WTC11 (cell line): ENCODE measurements around the gene SEL1L3. TPM values are rescaled to one million over a fixed set of nuclear protein-coding genes. Genes with fewer than 3 reads are reported as not detected.

Experiments
- ATAC-seq: fragments of 200-7000 bp; cut with Tn5 transposase; 2 replicates; pipeline ENCODE4 v1.10.0; 2021; ENCODE audit warnings: mild to moderate bottlenecking, moderate library complexity
- CTCF ChIA-PET: fragments of 300-600 bp; sonication (Branson Sonifier 250); formaldehyde crosslinking; loops from one replicate; lab custom pipeline; 2021; ENCODE audit warnings: antibody characterized with exemption; lab: Charles Lee
- POLR2A ChIA-PET: fragments of 350-600 bp; sonication (Branson Sonifier 250); formaldehyde crosslinking; loops from one replicate; lab custom pipeline; 2021; ENCODE audit warnings: antibody characterized with exemption; lab: Charles Lee
- DNase-seq: peaks from one replicate; pipeline ENCODE4 v3.0.0; 2021; ENCODE audit warnings: low spot score
- H3K27ac Mint-ChIP-seq: 2 replicates; pipeline ENCODE4 v1.8.0; 2021; ENCODE audit warnings: mixed read lengths
- H3K27me3 Mint-ChIP-seq: 2 replicates; pipeline ENCODE4 v1.8.0; 2021; ENCODE audit warnings: low read depth, mild to moderate bottlenecking, moderate library complexity, mixed read lengths
- H3K36me3 Mint-ChIP-seq: 2 replicates; pipeline ENCODE4 v1.8.0; 2021; ENCODE audit warnings: mixed read lengths
- H3K4me1 Mint-ChIP-seq: 2 replicates; pipeline ENCODE4 v1.8.0; 2022; ENCODE audit warnings: mixed read lengths
- H3K4me3 Mint-ChIP-seq: 2 replicates; pipeline ENCODE4 v1.8.0; 2021; ENCODE audit warnings: mild to moderate bottlenecking, moderate library complexity, mixed read lengths
- H3K9me3 Mint-ChIP-seq: 2 replicates; pipeline ENCODE4 v1.8.0; 2021; ENCODE audit warnings: mixed read lengths
- CTCF ChIP-seq: fragments of 200-600 bp; IDR thresholded peaks from 2 replicates; pipeline ENCODE4 v1.8.0; 2022; ENCODE audit warnings: antibody characterized with exemption
- FOXK1 ChIP-seq: sonication (generic); formaldehyde crosslinking; IDR thresholded peaks from 2 replicates; pipeline ENCODE4 v1.8.0; 2022; ENCODE audit warnings: mild to moderate bottlenecking, moderate library complexity, missing genetic modification reagents
- IRF2 ChIP-seq: sonication (generic); formaldehyde crosslinking; IDR thresholded peaks from 2 replicates; pipeline ENCODE4 v1.8.0; 2022; ENCODE audit warnings: low read depth, missing genetic modification reagents, borderline replicate concordance
- JAZF1 ChIP-seq: fragments of 250-450 bp; sonication (Bioruptor Pico); IDR thresholded peaks from 2 replicates; pipeline ENCODE4 v1.9.0; 2021; ENCODE audit warnings: moderate library complexity, mild to moderate bottlenecking, inconsistent platforms
- KAT7 ChIP-seq: sonication (generic); formaldehyde crosslinking; IDR thresholded peaks from 2 replicates; pipeline ENCODE4 v1.8.1; 2023; ENCODE audit warnings: missing genetic modification reagents, mild to moderate bottlenecking, borderline replicate concordance
- TCF7 ChIP-seq: sonication (generic); formaldehyde crosslinking; IDR thresholded peaks from 2 replicates; pipeline ENCODE4 v1.8.0; 2022; ENCODE audit warnings: mild to moderate bottlenecking, low read depth, missing genetic modification reagents, moderate library complexity
- ZBTB21 ChIP-seq: sonication (generic); formaldehyde crosslinking; IDR thresholded peaks from 2 replicates; pipeline ENCODE4 v1.8.1; 2023; ENCODE audit warnings: mild to moderate bottlenecking, missing genetic modification reagents, borderline replicate concordance
- ZNF232 ChIP-seq: sonication (generic); formaldehyde crosslinking; IDR thresholded peaks from 2 replicates; pipeline ENCODE4 v1.8.0; 2022; ENCODE audit warnings: mild to moderate bottlenecking, missing genetic modification reagents
- ZNF423 ChIP-seq: fragments of 250-450 bp; sonication (Bioruptor Pico); IDR thresholded peaks from 2 replicates; pipeline ENCODE4 v2.1.2; 2022; ENCODE audit warnings: mild to moderate bottlenecking, moderate library complexity
- total RNA-seq: library from RNA; stranded (reverse); gene quantifications from 3 replicates; pipeline ENCODE4 v1.2.3, GENCODE V29; 2021
- TF ChIP-seq, protein P1 (sequence below): fragments of 250-450 bp; sonication (Bioruptor Pico); IDR thresholded peaks from 2 replicates; pipeline ENCODE4 v1.9.0; 2021; ENCODE audit warnings: mild to moderate bottlenecking
- TF ChIP-seq, protein P2 (sequence below): sonication (generic); formaldehyde crosslinking; IDR thresholded peaks from 2 replicates; pipeline ENCODE4 v1.8.1; 2023; ENCODE audit warnings: mild to moderate bottlenecking, missing genetic modification reagents
- TF ChIP-seq, protein P3 (sequence below): sonication (generic); formaldehyde crosslinking; IDR thresholded peaks from 2 replicates; pipeline ENCODE4 v1.8.1; 2023; ENCODE audit warnings: mild to moderate bottlenecking, missing genetic modification reagents, borderline replicate concordance
- TF ChIP-seq, protein P4 (sequence below): sonication (generic); formaldehyde crosslinking; IDR thresholded peaks from 2 replicates; pipeline ENCODE4 v1.8.1; 2022; ENCODE audit warnings: low read depth, mild to moderate bottlenecking, moderate library complexity, missing genetic modification reagents, borderline replicate concordance
- TF ChIP-seq, protein P5 (sequence below): fragments of 250-450 bp; sonication (Bioruptor Pico); IDR thresholded peaks from 2 replicates; pipeline ENCODE4 v1.8.0; 2021; ENCODE audit warnings: mild to moderate bottlenecking
- TF ChIP-seq, protein P6 (sequence below): sonication (generic); formaldehyde crosslinking; IDR thresholded peaks from 2 replicates; pipeline ENCODE4 v1.8.0; 2023; ENCODE audit warnings: mild to moderate bottlenecking, missing genetic modification reagents

Gene SEL1L3
- total RNA-seq, 1 experiment from 2014 or later, result 31.5 TPM

GRCh38 chr4:25776795-25777194 lies 86.0 kb downstream of the SEL1L3 start (continued):
- TF ChIP-seq ZNF423 (CRISPR knock-in tag) (no peak), JAZF1 (no peak)
- TF ChIP-seq, protein P1, sequence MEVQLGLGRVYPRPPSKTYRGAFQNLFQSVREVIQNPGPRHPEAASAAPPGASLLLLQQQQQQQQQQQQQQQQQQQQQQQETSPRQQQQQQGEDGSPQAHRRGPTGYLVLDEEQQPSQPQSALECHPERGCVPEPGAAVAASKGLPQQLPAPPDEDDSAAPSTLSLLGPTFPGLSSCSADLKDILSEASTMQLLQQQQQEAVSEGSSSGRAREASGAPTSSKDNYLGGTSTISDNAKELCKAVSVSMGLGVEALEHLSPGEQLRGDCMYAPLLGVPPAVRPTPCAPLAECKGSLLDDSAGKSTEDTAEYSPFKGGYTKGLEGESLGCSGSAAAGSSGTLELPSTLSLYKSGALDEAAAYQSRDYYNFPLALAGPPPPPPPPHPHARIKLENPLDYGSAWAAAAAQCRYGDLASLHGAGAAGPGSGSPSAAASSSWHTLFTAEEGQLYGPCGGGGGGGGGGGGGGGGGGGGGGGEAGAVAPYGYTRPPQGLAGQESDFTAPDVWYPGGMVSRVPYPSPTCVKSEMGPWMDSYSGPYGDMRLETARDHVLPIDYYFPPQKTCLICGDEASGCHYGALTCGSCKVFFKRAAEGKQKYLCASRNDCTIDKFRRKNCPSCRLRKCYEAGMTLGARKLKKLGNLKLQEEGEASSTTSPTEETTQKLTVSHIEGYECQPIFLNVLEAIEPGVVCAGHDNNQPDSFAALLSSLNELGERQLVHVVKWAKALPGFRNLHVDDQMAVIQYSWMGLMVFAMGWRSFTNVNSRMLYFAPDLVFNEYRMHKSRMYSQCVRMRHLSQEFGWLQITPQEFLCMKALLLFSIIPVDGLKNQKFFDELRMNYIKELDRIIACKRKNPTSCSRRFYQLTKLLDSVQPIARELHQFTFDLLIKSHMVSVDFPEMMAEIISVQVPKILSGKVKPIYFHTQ (CRISPR knock-in tag), result no peak
- TF ChIP-seq, protein P2, sequence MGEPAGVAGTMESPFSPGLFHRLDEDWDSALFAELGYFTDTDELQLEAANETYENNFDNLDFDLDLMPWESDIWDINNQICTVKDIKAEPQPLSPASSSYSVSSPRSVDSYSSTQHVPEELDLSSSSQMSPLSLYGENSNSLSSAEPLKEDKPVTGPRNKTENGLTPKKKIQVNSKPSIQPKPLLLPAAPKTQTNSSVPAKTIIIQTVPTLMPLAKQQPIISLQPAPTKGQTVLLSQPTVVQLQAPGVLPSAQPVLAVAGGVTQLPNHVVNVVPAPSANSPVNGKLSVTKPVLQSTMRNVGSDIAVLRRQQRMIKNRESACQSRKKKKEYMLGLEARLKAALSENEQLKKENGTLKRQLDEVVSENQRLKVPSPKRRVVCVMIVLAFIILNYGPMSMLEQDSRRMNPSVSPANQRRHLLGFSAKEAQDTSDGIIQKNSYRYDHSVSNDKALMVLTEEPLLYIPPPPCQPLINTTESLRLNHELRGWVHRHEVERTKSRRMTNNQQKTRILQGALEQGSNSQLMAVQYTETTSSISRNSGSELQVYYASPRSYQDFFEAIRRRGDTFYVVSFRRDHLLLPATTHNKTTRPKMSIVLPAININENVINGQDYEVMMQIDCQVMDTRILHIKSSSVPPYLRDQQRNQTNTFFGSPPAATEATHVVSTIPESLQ (CRISPR knock-in tag), result no peak

GRCh38 chr4:25775166-25775565 lies 87.6 kb downstream of the SEL1L3 start:
- CTCF ChIA-PET, result interaction anchor here (2.2 kb wide), 1 partner anchor 17 kb away, joined by 5 read pairs; no protein-coding TSS in a partner anchor
- ATAC-seq, result no peak
- Mint-ChIP-seq H3K27me3 (no peaks in the 10 kb centered on the region), H3K4me1 (peaks cover 11% of the 10 kb centered on the region), H3K9me3 (no peaks in the 10 kb centered on the region), H3K4me3 (no peak overlapping the region), H3K27ac (no peak overlapping the region), H3K36me3 (peaks cover 33% of the 10 kb centered on the region)
- DNase-seq, result no peak
- POLR2A ChIA-PET, result no interaction called here
- TF ChIP-seq FOXK1 (CRISPR knock-in tag), result no peak
- no peak for TF ChIP-seq ZNF232 (CRISPR knock-in tag)
- TF ChIP-seq, protein P3, sequence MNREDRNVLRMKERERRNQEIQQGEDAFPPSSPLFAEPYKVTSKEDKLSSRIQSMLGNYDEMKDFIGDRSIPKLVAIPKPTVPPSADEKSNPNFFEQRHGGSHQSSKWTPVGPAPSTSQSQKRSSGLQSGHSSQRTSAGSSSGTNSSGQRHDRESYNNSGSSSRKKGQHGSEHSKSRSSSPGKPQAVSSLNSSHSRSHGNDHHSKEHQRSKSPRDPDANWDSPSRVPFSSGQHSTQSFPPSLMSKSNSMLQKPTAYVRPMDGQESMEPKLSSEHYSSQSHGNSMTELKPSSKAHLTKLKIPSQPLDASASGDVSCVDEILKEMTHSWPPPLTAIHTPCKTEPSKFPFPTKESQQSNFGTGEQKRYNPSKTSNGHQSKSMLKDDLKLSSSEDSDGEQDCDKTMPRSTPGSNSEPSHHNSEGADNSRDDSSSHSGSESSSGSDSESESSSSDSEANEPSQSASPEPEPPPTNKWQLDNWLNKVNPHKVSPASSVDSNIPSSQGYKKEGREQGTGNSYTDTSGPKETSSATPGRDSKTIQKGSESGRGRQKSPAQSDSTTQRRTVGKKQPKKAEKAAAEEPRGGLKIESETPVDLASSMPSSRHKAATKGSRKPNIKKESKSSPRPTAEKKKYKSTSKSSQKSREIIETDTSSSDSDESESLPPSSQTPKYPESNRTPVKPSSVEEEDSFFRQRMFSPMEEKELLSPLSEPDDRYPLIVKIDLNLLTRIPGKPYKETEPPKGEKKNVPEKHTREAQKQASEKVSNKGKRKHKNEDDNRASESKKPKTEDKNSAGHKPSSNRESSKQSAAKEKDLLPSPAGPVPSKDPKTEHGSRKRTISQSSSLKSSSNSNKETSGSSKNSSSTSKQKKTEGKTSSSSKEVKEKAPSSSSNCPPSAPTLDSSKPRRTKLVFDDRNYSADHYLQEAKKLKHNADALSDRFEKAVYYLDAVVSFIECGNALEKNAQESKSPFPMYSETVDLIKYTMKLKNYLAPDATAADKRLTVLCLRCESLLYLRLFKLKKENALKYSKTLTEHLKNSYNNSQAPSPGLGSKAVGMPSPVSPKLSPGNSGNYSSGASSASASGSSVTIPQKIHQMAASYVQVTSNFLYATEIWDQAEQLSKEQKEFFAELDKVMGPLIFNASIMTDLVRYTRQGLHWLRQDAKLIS, result no peak
- TF ChIP-seq, protein P4, sequence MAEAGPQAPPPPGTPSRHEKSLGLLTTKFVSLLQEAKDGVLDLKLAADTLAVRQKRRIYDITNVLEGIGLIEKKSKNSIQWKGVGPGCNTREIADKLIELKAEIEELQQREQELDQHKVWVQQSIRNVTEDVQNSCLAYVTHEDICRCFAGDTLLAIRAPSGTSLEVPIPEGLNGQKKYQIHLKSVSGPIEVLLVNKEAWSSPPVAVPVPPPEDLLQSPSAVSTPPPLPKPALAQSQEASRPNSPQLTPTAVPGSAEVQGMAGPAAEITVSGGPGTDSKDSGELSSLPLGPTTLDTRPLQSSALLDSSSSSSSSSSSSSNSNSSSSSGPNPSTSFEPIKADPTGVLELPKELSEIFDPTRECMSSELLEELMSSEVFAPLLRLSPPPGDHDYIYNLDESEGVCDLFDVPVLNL (CRISPR knock-in tag), result no peak
- no peak for TF ChIP-seq CTCF
- no peak for TF ChIP-seq ZBTB21 (CRISPR knock-in tag)
- TF ChIP-seq, protein P5, sequence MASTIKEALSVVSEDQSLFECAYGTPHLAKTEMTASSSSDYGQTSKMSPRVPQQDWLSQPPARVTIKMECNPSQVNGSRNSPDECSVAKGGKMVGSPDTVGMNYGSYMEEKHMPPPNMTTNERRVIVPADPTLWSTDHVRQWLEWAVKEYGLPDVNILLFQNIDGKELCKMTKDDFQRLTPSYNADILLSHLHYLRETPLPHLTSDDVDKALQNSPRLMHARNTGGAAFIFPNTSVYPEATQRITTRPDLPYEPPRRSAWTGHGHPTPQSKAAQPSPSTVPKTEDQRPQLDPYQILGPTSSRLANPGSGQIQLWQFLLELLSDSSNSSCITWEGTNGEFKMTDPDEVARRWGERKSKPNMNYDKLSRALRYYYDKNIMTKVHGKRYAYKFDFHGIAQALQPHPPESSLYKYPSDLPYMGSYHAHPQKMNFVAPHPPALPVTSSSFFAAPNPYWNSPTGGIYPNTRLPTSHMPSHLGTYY (CRISPR knock-in tag), result no peak
- TF ChIP-seq, protein P6, sequence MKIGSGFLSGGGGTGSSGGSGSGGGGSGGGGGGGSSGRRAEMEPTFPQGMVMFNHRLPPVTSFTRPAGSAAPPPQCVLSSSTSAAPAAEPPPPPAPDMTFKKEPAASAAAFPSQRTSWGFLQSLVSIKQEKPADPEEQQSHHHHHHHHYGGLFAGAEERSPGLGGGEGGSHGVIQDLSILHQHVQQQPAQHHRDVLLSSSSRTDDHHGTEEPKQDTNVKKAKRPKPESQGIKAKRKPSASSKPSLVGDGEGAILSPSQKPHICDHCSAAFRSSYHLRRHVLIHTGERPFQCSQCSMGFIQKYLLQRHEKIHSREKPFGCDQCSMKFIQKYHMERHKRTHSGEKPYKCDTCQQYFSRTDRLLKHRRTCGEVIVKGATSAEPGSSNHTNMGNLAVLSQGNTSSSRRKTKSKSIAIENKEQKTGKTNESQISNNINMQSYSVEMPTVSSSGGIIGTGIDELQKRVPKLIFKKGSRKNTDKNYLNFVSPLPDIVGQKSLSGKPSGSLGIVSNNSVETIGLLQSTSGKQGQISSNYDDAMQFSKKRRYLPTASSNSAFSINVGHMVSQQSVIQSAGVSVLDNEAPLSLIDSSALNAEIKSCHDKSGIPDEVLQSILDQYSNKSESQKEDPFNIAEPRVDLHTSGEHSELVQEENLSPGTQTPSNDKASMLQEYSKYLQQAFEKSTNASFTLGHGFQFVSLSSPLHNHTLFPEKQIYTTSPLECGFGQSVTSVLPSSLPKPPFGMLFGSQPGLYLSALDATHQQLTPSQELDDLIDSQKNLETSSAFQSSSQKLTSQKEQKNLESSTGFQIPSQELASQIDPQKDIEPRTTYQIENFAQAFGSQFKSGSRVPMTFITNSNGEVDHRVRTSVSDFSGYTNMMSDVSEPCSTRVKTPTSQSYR (CRISPR knock-in tag), result no peak
- TF ChIP-seq KAT7 (CRISPR knock-in tag), result no peak
- TF ChIP-seq IRF2, result no peak
- no peak for TF ChIP-seq TCF7 (CRISPR knock-in tag)
